ENCODE measurements around the gene CCT6A. TPM values are rescaled to one million over a fixed set of nuclear protein-coding genes. Genes with fewer than 3 reads are reported as not detected.
"Not testable (repeated sequence)": the region's sequence is repeated elsewhere in the genome, so short reads cannot be mapped to it uniquely, and the experiment has no call there.

The CCT6A gene
- total and polyA plus RNA-seq, 2 experiments from 2014 or later = 121 to 206 TPM

DNA sequence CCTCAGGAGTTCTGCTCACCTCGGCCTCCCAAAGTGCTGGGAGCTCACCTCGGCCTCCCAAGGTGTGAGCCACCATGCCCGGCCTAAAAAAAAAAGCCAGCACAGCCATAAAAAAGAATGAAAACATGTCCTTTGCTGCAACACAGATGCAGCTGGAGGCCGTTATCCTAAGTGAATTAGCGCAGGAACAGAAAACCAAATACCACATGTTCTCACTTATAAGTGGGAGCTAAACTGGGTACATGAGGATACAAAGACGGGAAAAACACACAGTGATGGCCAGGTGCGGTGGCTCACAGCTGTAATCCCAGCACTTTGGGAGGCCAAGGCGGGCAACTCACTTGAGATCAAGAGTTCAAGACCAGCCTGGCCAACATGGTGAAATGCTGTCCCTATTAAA, 21.2 kb upstream of the CCT6A start:
- H3K9me2 ChIP-seq (replicated peaks; ENCODE audit: insufficient read depth) = no peaks in the 10 kb centered on the region
- peak overlapping the region; percentile 86 for H3K27ac ChIP-seq
- no peaks in the 10 kb centered on the region for H3K36me3 ChIP-seq (replicated peaks; ENCODE audit: insufficient read depth, low read depth)
- WGBS (ENCODE audit: low lambda C conversion rate, missing lambda C conversion rate) = 86% methylated on average over 8 of the region's 8 CpGs
- no peaks in the 10 kb centered on the region for H3K9me3 ChIP-seq (ENCODE audit: low read depth)
- no peak overlapping the region for H2AFZ ChIP-seq
- peak overlapping the region; percentile 47 for H3K4me2 ChIP-seq
- no peaks in the 10 kb centered on the region for H4K20me1 ChIP-seq (ENCODE audit: insufficient read depth, poor library complexity, severe bottlenecking)
- TF ChIP-seq, protein P1, sequence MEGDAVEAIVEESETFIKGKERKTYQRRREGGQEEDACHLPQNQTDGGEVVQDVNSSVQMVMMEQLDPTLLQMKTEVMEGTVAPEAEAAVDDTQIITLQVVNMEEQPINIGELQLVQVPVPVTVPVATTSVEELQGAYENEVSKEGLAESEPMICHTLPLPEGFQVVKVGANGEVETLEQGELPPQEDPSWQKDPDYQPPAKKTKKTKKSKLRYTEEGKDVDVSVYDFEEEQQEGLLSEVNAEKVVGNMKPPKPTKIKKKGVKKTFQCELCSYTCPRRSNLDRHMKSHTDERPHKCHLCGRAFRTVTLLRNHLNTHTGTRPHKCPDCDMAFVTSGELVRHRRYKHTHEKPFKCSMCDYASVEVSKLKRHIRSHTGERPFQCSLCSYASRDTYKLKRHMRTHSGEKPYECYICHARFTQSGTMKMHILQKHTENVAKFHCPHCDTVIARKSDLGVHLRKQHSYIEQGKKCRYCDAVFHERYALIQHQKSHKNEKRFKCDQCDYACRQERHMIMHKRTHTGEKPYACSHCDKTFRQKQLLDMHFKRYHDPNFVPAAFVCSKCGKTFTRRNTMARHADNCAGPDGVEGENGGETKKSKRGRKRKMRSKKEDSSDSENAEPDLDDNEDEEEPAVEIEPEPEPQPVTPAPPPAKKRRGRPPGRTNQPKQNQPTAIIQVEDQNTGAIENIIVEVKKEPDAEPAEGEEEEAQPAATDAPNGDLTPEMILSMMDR (IDR thresholded peaks at IDR 0.05; ENCODE audit: poor library complexity) = no peak
- no peak for TF ChIP-seq EZH2 (IDR thresholded peaks at IDR 0.05; ENCODE audit: borderline replicate concordance)
- TF ChIP-seq EZH2phosphoT487 (IDR thresholded peaks at IDR 0.05; ENCODE audit: low read depth, severe bottlenecking, unreplicated experiment) = no peak
- peaks cover 62% of the 10 kb centered on the region for H3K79me2 ChIP-seq
- H3K4me1 ChIP-seq (ENCODE audit: insufficient read depth) = no peaks in the 10 kb centered on the region
- no peaks in the 10 kb centered on the region for H3K27me3 ChIP-seq
- no peak overlapping the region for H3K4me3 ChIP-seq
- DNase-seq (ENCODE audit: low spot score) = no peak

DNA sequence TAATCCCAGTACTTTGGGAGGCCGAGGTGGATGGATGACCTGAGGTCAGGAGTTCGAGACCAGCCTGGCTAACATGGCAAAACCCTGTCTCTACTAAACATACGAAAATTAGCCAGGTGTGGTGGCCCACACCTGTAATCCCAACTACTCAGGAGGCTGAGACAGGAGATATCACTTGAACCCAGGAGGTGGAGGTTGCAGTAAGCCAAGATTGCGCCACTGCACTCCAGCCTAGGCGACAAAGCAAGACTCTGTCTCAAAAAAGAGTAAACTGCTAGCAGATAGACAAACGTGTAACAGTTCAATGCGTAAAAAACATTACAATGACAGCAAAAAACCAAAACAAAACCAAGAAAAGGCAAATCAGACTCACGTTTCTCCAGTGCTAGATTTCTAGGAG, 20.0 kb upstream of the CCT6A start:
- H3K27me3 ChIP-seq; H3K4me3 ChIP-seq; H3K9me2 ChIP-seq (replicated peaks; ENCODE audit: insufficient read depth); H2AFZ ChIP-seq; H3K36me3 ChIP-seq (replicated peaks; ENCODE audit: insufficient read depth, low read depth); H3K9me3 ChIP-seq (ENCODE audit: low read depth); DNase-seq (ENCODE audit: low spot score); H3K4me1 ChIP-seq (ENCODE audit: insufficient read depth); H4K20me1 ChIP-seq (ENCODE audit: insufficient read depth, poor library complexity, severe bottlenecking): not testable (repeated sequence)
- H3K79me2 ChIP-seq = peaks cover 52% of the 10 kb centered on the region
- 80% methylated on average over 8 of the region's 8 CpGs for WGBS (ENCODE audit: low lambda C conversion rate, missing lambda C conversion rate)
- H3K27ac ChIP-seq = peak overlapping the region; percentile 50
- peak overlapping the region; percentile 80 for H3K4me2 ChIP-seq

DNA sequence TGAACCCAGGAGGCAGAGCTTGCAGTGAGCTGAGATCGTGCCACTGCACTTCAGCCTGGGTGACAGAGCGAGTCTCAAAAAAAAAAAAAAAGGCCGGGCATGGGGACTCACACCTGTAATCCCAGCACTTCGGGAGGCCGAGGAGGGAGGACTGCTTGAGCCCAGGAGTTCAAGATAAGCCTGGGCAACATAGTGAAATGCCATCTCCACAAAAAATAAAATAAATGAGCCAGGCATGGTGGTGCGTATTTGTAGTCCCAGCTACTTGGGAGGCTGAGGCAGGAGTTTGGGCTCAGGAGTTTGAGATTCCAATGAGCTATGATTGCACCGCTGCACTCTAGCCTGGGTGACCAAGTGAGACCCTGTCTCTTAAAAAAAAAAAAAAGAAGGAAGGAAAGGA, 19.0 kb upstream of the CCT6A start:
- not testable (repeated sequence) for H3K36me3 ChIP-seq (replicated peaks; ENCODE audit: insufficient read depth, low read depth)

DNA sequence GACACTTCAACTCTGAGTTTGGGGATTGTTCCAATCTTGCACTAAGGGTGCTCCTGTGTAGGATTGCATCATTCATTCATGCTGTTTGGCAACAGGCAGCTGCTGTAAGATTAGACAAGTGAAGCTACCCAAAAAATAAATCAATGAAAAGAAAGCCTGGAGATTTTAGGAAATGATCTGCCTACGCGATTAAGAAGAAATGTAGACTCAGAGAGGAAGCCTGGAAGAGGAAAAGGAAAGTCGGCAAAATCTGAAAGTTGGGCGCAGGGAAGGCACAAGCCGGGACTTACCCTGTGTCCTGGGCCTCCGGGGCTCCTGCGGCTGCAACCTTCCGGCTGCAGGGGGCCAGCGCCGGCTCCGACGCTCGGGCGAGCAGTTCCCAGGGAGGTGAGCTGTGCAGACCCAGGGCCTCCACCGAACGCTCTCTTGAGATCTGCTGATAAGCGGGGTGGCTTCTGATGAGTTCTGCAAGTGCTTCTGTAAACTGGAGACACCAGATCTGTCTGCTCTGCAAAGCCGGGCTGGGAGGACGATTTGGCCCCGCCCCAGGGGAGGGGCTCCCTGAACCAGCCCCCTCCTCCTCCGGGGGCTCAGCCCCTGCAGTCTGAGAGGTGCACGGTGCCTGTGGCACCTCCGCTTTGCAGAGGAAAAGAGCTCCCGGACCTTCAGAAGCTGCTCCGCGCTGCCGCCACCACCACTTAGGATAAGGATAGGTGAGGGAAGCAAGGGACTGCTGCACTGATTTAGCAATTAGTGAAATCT, 17.7 kb upstream of the CCT6A start:
- no peaks in the 10 kb centered on the region for H3K36me3 ChIP-seq (replicated peaks; ENCODE audit: insufficient read depth, low read depth)
- no peaks in the 10 kb centered on the region for H3K4me1 ChIP-seq (ENCODE audit: insufficient read depth)
- no peaks in the 10 kb centered on the region for H4K20me1 ChIP-seq (ENCODE audit: insufficient read depth, poor library complexity, severe bottlenecking)
- H3K4me2 ChIP-seq = peak overlapping the region; percentile 80
- no peaks in the 10 kb centered on the region for H3K9me2 ChIP-seq (replicated peaks; ENCODE audit: insufficient read depth)
- under 1% methylated on average over 26 of the region's 27 CpGs for WGBS (ENCODE audit: low lambda C conversion rate, missing lambda C conversion rate)
- no peaks in the 10 kb centered on the region for H3K9me3 ChIP-seq (ENCODE audit: low read depth)
- H3K27me3 ChIP-seq = no peaks in the 10 kb centered on the region
- DNase-seq (ENCODE audit: low spot score) = peak; percentile 87
- no peak for TF ChIP-seq EZH2phosphoT487 (IDR thresholded peaks at IDR 0.05; ENCODE audit: low read depth, severe bottlenecking, unreplicated experiment)
- TF ChIP-seq, protein P1 (IDR thresholded peaks at IDR 0.05; ENCODE audit: poor library complexity) = peak; percentile 27
- peak overlapping the region; percentile 81 for H3K27ac ChIP-seq
- H3K79me2 ChIP-seq = peaks cover 34% of the 10 kb centered on the region
- peak overlapping the region; percentile 83 for H2AFZ ChIP-seq
- H3K4me3 ChIP-seq = peak overlapping the region; percentile 53

More for the DNA sequence above, 19.0 kb upstream of the CCT6A start:
- H4K20me1 ChIP-seq (ENCODE audit: insufficient read depth, poor library complexity, severe bottlenecking); H3K4me1 ChIP-seq (ENCODE audit: insufficient read depth); H3K27me3 ChIP-seq; H3K9me3 ChIP-seq (ENCODE audit: low read depth); H2AFZ ChIP-seq; DNase-seq (ENCODE audit: low spot score); H3K9me2 ChIP-seq (replicated peaks; ENCODE audit: insufficient read depth): not testable (repeated sequence)
- WGBS (ENCODE audit: low lambda C conversion rate, missing lambda C conversion rate) = 99% methylated on average over 5 of the region's 7 CpGs
- H3K4me2 ChIP-seq = peak overlapping the region; percentile 80
- peaks cover 42% of the 10 kb centered on the region for H3K79me2 ChIP-seq
- peak overlapping the region; percentile 53 for H3K4me3 ChIP-seq
- peak overlapping the region; percentile 23 for H3K27ac ChIP-seq
